ENCODE results near the gene CD200R1. TPM values are rescaled to one million over a fixed set of nuclear protein-coding genes. Genes with fewer than 3 reads are reported as not detected.

Gene CD200R1
- total and polyA plus RNA-seq, 2 experiments from 2014 or later, result 0.18 to 0.28 TPM

- TF ChIP-seq ZNF462 (CRISPR knock-in tag; IDR thresholded peaks at IDR 0.05), result no peak
Observed at GRCh38 chr3:112908252-112908651, 66.7 kb downstream of the CD200R1 start (continued).

DNA sequence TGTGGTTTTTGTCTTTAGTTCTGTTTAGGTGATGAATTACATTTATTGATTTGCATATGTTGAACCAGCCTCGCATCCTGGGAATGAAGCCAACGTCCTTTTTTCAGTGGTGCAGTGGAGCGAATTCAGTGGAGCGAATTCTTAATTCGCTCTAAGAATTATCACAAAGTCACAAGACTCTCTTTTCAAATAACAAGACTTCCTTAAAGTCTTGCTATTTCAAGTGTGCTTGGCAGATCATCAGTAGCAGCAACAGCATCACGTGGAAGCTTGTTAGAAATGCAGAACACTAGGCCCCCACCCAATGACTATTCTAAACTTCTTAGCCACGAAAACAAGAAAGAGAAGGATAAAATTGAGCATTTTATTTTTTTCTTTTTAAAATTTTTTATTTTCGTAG is 70.1 kb downstream of the CD200R1 start:
- Histone ChIP-seq H3K36me3 (ENCODE audit: insufficient read depth) (no peaks in the 10 kb centered on the region; the same call in 1 of the 2 replicates), H3K4me3 (no peak overlapping the region), H4K20me1 (replicated peaks; ENCODE audit: insufficient read depth) (0 out of 2 replicates have a peak, but pooled peaks cover 3% of the 10 kb centered on the region), H2AFZ (no peak overlapping the region), H3K4me2 (no peak overlapping the region), H3K79me2 (replicated peaks; ENCODE audit: insufficient read depth) (no peaks in the 10 kb centered on the region), H3K4me1 (ENCODE audit: insufficient read depth) (peaks cover 3% of the 10 kb centered on the region; the same call in 1 of the 2 replicates), H3K9me2 (ENCODE audit: insufficient read depth) (no peaks in the 10 kb centered on the region), H3K27me3 (ENCODE audit: insufficient read depth) (no peaks in the 10 kb centered on the region), H3K27ac (ENCODE audit: low read depth) (no peak overlapping the region), H3F3A (replicated peaks; ENCODE audit: low read depth) (no peaks in the 10 kb centered on the region)
- Mint-ChIP-seq H3K4me3 (no peak overlapping the region), H3K27me3 (ENCODE audit: insufficient read depth, low read depth, poor library complexity) (no peaks in the 10 kb centered on the region), H3K9me3 (peaks cover 15% of the 10 kb centered on the region), H3K36me3 (ENCODE audit: low read depth) (peaks cover 8% of the 10 kb centered on the region; the same call in 1 of the 3 replicates), H3K4me1 (peaks cover 4% of the 10 kb centered on the region; the same call in 2 of the 3 replicates), H3K27ac (no peak overlapping the region)
- DNase-seq (ENCODE audit: low spot score), result no peak
- ATAC-seq, result no peak
- TF ChIP-seq NANOG (IDR thresholded peaks at IDR 0.05; ENCODE audit: borderline replicate concordance), result no peak
- TF ChIP-seq JUNB (IDR thresholded peaks at IDR 0.05; ENCODE audit: unreplicated experiment), result no peak
- no peak for TF ChIP-seq ZNF114 (CRISPR knock-in tag; IDR thresholded peaks at IDR 0.05)
- TF ChIP-seq, protein P1, sequence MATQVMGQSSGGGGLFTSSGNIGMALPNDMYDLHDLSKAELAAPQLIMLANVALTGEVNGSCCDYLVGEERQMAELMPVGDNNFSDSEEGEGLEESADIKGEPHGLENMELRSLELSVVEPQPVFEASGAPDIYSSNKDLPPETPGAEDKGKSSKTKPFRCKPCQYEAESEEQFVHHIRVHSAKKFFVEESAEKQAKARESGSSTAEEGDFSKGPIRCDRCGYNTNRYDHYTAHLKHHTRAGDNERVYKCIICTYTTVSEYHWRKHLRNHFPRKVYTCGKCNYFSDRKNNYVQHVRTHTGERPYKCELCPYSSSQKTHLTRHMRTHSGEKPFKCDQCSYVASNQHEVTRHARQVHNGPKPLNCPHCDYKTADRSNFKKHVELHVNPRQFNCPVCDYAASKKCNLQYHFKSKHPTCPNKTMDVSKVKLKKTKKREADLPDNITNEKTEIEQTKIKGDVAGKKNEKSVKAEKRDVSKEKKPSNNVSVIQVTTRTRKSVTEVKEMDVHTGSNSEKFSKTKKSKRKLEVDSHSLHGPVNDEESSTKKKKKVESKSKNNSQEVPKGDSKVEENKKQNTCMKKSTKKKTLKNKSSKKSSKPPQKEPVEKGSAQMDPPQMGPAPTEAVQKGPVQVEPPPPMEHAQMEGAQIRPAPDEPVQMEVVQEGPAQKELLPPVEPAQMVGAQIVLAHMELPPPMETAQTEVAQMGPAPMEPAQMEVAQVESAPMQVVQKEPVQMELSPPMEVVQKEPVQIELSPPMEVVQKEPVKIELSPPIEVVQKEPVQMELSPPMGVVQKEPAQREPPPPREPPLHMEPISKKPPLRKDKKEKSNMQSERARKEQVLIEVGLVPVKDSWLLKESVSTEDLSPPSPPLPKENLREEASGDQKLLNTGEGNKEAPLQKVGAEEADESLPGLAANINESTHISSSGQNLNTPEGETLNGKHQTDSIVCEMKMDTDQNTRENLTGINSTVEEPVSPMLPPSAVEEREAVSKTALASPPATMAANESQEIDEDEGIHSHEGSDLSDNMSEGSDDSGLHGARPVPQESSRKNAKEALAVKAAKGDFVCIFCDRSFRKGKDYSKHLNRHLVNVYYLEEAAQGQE (IDR thresholded peaks at IDR 0.05; ENCODE audit: unreplicated experiment), result no peak
- TF ChIP-seq ZNF462 (CRISPR knock-in tag; IDR thresholded peaks at IDR 0.05), result no peak

All from GM23338 (cell line).